ENCODE results near the gene HOXD4.

The HOXD4 gene

GRCh38 chr2:176156807-176157498, 5.6 kb downstream of the HOXD4 start, which contains the start of gene HOXD3:
HOXD3 (plus strand) TSS chr2:176157307; CDS start chr2:176169115, 11,808 bp downstream.
- DNase-seq (ENCODE audit: low read depth): no peak

DNA sequence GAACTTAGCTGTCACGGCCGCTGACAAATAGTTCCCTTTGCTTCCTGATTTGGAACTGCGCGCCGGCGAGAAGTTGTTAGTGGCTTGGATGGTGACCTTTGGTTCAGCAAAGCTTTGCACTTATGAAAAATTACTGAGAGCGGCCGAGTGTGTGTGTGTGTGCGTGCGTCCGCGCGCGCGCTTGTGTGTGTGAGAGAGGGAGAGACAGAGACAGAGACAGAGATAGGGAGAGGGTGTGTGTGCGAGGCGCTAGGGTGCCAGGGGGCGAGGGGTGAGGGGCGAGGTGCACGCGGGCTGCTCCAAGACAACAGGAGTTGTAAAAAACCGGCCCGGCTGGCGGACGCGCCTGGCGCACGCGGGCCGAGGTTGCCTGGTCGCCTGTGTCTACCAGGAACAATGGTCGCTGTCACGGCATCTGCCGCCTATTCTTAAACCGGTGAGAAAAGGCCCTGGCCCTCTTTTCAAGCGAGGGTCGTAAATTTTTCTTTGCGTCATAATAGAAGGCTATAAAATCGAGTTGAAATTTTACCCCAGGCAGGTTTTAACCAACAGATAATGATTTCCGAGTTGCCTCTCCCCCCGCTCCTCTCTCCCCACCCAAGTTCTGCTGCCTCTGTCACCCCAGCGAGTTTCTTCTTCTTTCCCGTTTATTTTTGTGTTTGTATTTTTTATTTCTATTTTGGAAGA, 6.3 kb downstream of the HOXD4 start:
- DNase-seq (ENCODE audit: low read depth): no peak

- no peak for DNase-seq (ENCODE audit: low read depth)
These were observed 6.8 kb downstream of the HOXD4 start for GRCh38 chr2:176158186-176158591.

DNA sequence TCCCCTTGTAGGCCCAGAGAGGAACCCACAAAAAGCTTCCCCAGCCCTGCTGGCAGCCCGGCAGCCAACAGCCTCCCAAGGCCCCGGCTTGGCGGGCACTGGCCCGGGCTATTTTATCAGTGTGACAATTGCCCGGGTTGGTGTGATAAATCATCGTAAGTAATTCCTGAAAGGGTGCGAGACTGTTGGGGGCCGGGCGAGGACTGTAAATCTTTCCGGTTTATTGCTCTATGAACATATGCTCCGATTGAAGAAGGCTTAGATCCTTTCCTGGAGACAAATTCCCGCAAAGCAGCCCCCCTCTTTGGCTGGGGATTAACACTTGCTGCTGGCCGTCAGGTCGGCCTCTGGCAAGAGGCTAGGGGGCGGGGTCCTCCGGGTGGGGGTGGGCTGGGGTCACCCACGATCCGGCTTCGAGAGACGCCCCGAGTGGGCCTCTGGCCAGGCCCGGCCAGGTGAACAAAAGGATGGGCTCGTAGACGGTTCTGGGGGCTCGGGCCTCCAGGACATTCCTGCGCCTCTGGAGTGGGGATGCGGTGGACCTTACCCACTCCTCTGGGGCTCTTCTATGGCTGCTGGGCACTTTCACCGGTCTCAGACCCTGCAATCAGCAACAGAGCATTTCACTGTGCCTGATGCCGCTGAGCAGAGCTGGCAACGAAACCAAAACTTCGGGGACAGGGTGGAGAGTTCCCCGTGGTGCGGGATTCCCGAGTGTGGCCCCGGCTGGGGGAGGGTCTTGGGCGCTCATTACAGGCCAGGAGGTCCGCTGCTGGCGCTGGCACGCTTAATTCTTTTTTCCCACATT, 7.7 kb downstream of the HOXD4 start:
- DNase-seq (ENCODE audit: low read depth): no peak

DNA sequence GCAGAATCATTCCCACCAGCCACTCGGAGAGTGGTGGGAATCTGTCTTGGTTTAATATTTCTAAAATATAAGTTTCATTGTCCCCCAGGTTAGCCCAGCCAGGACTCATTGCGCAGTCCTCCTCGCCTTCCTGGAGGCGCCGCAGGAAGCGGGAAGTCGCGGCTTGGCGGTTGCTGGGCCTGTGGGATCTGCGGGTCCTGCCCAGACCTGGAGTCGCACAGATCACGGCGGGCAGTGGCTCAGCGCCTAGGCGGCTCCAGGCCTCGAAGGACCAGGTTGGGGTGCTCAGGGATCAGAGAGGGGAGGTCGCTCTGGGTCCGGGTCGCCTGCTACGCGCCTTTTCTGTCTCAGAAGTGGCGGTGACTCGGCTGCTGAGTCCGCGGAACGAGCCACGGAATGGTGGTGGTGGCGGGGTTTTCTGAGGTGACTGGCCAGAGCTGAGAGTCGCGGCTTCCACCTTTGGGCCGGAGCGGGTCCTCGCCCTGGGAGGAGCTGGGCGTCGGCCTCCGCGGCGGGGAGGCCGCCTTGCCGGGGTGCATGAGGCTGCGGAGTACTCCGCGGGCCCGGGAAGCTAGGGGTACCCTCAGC, 8.4 kb downstream of the HOXD4 start:
- DNase-seq (ENCODE audit: low read depth): no peak

- no peak for DNase-seq (ENCODE audit: low read depth)
These were observed 9.1 kb downstream of the HOXD4 start for GRCh38 chr2:176160251-176160985.

GRCh38 chr2:176160986-176161824, 9.9 kb downstream of the HOXD4 start:
- DNase-seq (ENCODE audit: low read depth): no peak

- DNase-seq (ENCODE audit: low read depth): peak; percentile 18
These were observed 10.7 kb downstream of the HOXD4 start for GRCh38 chr2:176161825-176162626.

DNA sequence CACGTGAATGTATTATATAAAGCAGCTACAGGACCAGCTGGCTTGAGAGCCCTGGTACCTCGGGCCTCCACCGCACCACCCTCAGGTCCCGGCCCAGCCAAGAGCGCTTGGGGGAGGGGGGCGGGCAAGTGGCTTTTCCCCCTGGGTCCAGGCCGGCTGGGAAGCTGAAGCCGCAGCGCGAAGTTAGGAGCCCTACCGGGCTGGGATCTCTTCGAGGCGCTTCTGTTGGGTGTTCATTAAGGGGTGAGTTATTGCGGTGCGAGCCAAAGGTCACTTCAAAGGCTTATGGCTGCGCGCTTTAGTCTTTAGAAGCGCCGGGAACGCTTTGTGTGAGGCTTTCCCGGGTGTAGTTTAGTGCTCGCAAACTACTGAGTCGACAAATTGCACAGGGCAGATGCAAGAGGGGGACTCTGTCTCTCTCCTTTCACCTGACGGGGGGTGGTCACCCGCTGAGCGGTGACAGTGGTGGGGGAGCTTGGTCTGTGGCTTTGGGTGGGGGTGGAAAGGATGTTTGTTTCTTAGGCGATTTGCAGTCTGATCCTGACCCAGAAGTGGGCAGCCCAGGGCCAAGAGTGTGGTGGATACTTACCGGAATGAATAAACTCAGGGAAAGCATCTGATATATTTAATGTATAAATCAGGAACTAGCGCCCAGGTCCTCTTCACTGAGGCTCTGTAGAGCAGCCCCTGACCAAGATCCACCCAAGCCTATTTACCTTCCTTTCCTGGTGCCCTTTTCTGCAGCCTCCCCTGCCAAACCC, 11.7 kb downstream of the HOXD4 start:
- no peak for DNase-seq (ENCODE audit: low read depth)

- DNase-seq (ENCODE audit: low read depth): no peak
These were observed 12.3 kb downstream of the HOXD4 start for GRCh38 chr2:176163672-176164056.

- no peak for DNase-seq (ENCODE audit: low read depth)
These were observed 12.9 kb downstream of the HOXD4 start for GRCh38 chr2:176164201-176164600.

DNA sequence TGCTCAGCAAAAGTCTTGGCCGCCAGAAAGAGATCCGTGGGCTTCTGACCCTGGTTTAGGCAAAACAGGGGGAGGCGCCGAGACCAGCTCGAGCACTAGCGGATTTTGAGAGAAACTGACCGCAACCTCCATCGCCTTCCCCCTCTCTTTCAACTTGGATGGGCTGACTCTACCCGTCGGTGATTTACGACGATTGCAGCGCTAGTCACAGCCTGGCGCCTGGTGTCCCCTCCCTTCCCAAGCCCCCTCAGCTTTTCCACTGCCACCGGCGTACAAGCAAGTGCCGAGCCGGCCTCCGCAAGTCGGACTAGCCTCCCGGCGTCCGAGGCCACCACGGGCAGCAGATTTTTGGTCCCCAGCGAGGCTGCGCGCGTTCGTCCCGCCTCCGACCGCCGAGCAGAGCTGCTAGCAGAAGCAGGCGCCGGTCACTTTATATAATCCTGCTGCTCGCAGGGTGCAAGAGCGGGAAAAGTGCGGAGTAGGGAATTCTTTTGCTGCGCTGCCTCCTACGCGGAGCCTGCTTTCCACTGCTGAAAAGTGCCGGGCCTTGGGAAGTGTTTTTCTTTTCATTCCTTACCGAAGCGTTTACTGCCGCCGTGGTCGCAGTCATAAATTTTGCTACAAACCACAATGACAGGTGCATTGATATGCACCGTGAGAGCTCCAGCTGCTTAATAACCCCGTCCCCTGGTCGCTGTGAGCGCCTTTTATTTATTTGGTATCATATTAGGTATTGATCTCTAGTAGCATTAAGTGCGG, 13.4 kb downstream of the HOXD4 start:
- DNase-seq (ENCODE audit: low read depth): no peak

DNA sequence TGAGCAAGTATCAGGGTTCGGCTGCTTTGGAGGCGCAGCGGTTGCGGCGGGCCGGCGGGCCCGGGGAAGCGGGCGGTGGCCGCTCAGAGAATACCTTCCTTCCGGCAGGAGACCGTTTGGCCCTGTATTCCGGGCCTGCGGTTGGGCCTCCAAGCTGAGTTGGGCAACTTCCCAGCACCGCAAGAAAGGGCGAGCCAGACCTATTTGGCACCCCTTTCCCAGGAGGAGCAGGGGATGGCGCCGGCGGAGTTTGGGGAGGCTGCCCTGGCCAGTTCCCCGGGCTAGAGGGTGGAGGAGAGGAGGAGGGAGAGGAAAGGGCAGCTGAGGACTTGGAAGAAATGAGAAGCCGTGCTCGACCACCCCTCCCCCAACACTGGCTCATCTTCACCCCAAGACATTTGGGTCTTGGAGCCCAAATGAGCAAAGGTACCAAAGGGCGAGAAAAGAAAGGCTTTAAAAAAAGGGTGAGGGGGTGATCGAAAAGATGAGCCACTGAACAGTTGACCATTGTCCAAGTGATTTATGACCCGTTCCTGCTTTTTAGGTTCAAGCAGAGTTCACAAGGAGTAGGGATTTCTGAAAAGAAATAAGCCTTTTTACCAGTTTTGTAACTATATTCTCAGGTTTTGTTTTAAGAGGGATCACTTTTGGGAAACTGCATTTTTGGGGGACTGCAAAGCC, 14.2 kb downstream of the HOXD4 start:
- DNase-seq (ENCODE audit: low read depth): no peak

DNA sequence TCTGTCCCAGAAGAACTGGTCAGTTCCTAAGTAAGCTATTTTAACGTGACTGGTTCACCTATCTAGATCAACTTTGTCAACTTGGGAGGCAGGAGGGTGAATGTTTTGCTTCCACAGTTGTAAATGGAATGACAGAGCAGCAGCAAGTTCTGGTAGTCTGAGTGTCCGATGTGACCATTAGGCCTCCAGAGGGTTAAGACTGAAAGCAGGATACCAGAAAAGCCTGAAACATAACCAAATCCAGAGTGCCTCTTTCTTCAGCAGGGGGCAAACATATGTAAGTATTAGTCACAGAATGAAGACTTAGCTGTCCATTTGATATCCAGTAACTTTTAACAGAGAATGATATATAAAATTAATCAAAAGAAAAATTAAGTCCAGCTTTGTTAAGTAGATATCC, 14.9 kb downstream of the HOXD4 start:
- DNase-seq (ENCODE audit: low read depth): no peak

DNA sequence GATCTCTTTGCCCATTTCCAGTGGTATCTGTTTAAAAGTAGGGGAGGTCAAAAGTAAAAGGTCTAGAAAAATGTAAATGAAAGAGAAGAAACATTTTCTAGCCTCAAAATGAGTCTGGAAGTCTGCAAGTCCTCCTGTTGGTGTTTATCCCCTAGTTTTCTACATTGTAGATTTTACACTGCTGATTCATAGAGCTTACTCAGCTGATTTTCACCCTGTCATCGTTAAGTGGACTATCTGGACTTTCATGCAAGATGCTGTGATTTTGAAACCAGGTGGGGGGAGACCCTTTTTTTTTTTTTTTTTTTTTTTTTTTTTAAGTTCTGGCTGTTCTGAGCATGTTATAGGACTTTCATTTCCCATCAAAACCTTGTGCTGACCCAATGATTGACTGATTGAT, 16.0 kb downstream of the HOXD4 start:
- DNase-seq (ENCODE audit: low read depth): no peak

- no peak for DNase-seq (ENCODE audit: low read depth)
These were observed 17.8 kb downstream of the HOXD4 start for GRCh38 chr2:176169181-176169580.

DNA sequence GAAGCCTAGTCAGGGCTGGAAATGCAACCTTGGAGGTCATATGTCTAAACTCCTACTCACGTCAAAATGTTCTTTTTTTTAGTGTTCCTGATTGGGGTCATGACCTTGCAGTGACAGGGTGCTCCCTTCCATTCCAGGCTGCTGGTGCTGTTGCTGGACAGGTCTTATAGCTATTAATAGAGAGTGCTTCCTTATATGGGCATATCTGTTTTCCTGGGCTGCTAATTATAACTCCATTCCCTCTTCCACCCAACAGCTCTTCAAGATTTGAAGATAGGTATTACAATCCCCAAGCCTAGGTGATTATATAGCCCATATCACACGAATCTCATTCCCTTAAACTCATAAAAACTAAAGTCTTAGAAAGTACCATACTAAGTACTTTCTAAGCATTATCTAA, 18.4 kb downstream of the HOXD4 start:
- no peak for DNase-seq (ENCODE audit: low read depth)

Data from fibroblast of gingiva (primary cell).